ENCODE measurements around the gene COX5B.
A peak's percentile ranks its signal among the peaks of the same experiment; 100 is the strongest.
"Not testable (repeated sequence)": the region's sequence is repeated elsewhere in the genome, so short reads cannot be mapped to it uniquely, and the experiment has no call there.

The COX5B gene

GRCh38 chr2:97675430-97676113, 29.7 kb downstream of the COX5B start:
- DNase-seq: no peak

GRCh38 chr2:97676620-97677019, 30.8 kb downstream of the COX5B start:
- no peak for DNase-seq

- no peak for DNase-seq
These were observed 31.6 kb downstream of the COX5B start for GRCh38 chr2:97677480-97677879.

- no peak for DNase-seq
These were observed 32.4 kb downstream of the COX5B start for GRCh38 chr2:97678298-97678697.

- not testable (repeated sequence) for DNase-seq
These were observed 41.4 kb downstream of the COX5B start for GRCh38 chr2:97687235-97687634.

GRCh38 chr2:97688062-97688827, 42.4 kb downstream of the COX5B start:
- DNase-seq: no peak

- no peak for DNase-seq
These were observed 45.3 kb downstream of the COX5B start for GRCh38 chr2:97691166-97691565.

GRCh38 chr2:97693476-97693875, 47.6 kb downstream of the COX5B start:
- DNase-seq: no peak

- DNase-seq: no peak
These were observed 49.9 kb downstream of the COX5B start for GRCh38 chr2:97695744-97696143.

GRCh38 chr2:97697252-97698235, 51.7 kb downstream of the COX5B start:
- DNase-seq: peak; percentile 48

All from NCI-H187 treated with DMSO at 0.1 percent for 48 hours (cell line).